GM19043 (cell line): ENCODE results near the gene SLFNL1.

ENCODE experiments used
- ATAC-seq: cut with Tn5 transposase; IDR thresholded peaks from one replicate; pipeline ENCODE4 v1.9.1; 2021; ENCODE audit warnings: low read depth; ENCODE audit not compliant: unreplicated experiment

SLFNL1 gene

DNA sequence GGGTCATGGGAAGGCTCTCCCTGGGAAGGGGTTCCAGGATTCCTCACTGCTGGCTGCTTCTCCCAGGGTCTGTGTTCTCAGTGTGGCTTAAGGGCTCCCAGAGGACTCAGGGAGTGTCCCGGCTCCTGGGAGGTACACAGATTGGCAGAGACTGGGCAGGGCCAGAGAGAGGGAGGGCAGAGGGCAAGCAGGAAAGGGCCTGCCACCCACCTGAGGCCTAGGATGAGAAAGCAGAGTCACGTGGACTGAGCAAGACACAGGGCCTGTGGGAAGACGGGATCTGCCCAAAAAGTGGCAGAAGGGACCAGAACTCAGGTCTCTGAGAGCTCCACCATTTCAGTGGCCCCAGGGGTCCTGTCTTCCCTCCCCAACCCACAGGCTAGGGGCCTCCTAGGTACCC, 871 bp downstream of the SLFNL1 start:
- no peak for ATAC-seq

DNA sequence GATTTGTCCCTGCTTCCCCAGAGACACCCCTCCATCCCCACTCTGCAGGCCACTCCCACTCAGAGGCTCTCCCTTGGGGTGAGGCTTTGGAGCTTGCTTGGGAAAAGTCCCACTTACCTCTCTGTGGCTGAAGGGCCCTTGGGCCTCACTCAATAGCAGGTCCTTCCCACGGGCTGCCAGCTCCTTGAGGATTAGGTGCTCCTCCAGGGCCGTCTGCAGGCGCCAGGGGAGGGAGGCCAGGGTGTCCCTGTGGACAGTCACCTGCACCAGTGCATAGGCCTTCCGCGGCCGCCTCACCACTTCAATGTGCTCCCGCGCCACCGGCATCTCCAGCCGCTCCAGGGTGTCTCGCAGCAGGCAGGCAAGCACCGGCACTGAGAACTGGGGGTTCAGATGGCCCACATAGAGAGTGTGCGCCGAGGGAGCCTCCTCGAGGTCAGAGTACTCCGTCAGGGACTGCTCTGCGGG, 1.4 kb downstream of the SLFNL1 start:
- ATAC-seq: no peak

DNA sequence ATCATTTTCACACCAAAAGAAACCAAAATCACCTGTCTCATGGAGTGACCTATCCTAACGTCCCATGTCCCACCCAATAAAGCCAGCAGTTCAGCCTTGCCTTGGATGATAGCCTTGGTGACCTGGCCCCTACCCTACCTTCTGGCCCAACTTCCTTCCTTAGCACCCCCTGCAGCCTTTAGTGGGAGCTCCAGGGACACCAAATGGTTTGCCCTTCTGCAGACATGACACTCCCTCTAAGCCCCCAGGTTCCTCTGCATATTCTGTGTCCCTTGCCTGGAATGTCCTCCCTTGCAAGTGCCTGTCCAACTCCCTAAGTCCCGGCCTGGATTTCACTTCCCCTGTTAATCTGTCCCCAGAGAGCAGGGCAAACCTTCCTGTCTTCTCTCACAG, 2.2 kb downstream of the SLFNL1 start:
- no peak for ATAC-seq

DNA sequence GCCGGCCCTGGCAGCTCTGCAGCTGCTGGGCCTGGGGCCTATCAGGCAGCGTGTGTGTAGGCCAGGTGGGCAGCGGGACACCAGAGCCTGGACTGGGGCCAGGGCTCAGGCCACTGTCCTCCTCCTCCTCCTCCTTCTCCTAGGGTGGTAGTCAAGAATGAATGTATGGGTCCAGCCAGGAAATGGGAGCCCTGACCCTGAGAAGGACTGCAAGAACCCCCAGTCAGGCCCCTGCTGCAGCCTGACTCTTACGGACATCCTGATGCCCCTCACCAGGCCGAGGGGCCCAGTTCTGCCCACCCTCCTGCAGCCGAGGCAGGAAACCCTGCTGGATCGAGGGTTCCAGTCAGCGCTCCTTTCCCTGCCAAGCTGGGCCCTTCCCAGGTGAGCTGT, 3.5 kb downstream of the SLFNL1 start:
- ATAC-seq: no peak

DNA sequence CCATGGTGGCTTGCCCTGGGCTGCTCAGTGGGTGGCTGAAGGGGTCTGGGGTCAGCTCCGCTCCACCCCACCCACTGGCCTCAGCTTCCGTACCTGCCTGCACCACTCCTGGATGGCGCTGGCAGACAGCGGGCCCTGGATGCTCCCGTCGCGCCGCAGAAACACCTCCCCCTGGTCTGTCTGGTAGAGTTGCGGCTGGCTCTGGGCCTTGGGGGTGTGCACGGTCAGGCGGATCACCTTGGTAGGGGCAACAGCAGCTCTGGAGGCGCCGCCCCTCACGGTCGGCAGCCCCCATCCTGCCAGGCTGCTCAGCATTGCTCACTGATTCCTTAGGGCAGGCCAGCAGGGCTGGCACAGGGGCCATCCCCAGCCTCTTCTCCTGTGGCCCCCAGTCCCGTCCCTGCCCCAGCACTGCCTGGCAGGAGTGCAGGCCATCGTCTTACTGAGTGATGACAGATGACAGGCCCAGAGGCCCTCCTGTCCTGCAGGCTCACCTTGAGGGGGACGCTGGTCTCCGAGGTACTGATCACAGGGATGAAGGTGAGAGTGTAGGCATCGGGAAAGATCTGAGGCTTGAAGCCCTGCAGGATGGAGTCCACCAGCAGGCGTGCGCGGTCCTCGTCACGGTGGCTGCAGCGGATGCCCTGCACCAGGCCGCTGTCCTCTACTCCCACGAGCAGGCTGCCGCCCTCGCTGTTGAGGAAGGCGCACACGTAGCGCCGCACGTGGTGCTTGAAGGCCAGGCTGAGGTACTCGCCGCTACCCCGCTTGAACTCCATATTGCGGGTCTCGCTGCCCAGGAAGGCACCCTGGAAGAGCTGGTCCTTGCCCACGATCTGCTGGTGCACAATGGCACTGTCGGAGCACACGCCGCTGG, 4.1 kb downstream of the SLFNL1 start:
- ATAC-seq: no peak

DNA sequence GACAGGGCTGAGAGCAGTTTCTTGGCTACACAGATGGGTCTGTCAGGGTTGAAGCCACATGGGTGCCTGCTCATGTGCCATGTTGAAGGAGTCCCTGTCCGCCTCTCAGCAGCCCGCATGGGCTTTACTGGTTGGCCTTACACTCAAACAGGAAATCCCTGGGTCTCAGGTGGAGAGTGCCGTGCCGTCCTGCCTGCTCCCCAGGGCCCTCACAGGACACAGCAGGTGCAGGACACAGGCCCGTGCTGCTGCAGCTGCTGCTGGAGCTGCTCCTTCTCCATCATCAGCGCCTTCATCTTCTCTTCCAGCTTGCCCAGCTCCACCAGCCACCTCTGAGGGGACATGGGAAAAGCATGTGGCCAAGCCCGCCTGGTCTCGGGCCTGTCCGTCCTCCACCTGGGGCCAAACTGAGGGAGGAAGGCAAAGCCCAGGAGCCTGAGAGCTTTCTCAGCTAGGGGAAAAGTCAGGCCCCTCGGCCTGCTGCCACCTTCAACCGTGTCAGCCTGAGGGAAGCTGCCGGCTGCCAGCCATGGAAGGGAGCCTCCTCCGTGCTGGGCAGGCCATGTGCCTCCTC, 5.5 kb downstream of the SLFNL1 start:
- ATAC-seq: no peak

DNA sequence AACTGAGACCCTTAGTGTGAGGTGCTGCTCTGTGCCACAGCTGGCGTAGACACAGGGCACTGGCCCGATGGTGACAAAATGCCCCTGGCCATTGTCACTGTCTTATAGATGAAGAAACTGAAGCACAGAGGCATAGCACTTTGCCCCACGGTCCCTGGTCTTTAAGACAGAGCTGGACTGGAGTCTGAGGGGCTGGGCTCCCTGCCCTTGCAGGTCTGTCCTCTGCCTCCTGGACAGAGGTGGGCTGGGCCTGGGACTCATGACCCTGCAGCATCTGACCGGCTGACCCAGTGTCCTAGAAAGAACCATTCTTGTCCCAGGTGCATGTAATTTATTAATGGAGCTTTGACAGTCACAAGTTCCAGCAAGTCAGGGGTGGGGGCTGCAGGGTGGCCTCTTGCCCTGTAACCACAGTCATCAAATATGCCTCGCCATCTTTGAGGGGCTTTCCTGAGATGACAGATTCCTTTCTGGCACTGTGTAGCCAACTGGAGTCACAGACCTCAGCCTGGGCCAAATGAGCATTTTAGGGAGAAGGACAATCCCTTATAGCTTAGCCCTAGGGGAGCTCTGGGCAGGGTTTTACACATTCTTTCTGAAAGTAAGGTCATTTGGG, 6.1 kb downstream of the SLFNL1 start:
- no peak for ATAC-seq

DNA sequence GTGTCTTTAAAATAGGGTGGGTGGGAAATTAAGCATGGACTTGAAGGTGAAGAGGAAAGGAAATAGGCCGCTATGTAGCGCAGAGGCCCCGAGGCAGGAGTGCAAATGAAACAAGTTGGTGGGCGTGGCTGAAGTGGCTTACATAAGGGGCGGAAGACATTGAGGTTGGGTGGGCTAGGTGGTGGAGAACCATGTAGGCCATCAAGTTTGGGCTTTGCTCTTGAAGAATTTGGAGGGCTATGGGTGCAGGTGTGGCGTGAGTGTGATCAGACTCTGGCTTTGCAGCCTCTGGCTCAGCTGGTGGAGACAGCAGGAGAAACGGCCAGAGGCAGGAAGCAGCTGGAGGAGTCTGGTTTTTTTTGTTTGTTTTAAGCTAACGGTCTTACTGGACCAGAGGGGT, 6.7 kb downstream of the SLFNL1 start:
- no peak for ATAC-seq

DNA sequence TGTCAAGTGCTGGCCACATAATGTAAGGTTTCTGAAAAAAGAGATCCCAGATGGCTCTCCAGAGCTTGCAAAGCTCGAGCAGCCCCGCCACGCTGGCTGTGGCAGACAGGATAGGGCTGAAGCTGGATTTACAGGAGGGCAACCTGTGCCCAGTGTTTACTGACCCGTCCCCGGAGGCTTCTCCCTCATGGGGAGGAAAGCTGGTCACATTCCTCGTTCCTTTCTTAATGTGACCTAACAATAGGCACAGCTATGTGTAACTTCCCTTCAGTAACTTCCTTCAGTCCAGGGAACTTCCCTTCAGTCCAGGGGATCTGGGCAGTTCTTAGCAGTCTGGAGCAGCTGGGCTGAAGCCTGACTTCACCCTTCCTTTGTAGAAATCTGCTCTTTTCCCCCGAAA, 7.7 kb downstream of the SLFNL1 start:
- no peak for ATAC-seq

DNA sequence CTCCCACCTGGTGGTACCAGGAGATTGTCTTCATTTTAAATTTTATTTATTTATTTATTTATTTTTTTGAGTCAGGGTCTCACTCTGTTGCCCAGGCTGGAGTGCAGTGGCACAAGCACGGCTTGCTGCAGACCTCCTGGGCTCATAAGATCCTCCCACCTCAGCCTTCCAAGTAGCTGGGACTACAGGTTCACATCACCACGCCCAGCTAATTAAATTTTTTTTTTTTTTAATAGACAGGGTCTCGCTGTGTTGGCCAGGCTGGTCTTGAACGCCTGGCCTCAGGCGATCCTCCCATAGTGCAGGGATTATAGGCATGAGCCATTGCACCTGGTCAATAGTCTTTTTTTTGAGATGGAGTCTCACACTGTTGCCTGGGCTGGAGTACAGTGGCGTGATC, 8.5 kb downstream of the SLFNL1 start:
- ATAC-seq: no peak

DNA sequence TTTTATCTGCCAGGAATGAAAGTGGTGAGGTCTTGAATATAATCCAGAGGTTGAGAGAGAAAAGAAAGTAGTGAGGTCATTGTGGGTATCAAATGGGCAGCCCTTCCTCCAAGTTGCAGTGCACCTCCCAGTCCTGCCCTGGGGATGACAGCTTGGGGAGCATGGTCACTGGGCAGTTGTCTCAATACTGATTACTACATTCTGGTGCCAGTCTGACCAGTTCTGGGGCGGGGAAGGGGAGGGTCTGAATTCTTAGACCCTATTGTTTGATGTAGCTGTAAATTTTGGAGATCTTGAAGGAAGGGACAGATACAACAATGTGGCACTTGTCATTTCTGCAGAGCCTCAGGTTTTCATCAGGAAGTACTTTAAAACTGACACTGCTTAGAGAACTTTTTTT, 11.2 kb downstream of the SLFNL1 start:
- no peak for ATAC-seq

DNA sequence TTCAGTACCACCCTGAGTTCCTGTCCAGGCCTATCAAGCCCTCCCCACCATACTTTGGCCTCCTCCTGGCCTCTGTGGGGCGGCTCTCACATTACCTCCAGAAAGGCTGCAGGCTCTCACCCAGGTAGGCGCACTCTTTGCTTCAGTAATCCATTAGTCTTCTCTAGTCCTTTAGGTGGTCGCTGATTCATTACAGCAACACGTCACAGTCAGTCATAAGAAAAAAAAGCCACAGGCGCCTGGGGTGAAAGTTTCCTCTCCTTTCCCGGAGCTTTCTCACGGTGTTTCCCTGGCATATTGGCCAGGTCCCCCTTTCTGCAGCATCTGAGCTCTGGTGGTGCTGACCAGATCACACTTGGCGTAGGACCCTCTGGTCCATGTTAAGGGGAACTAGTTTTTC, 12.1 kb downstream of the SLFNL1 start:
- ATAC-seq: no peak

DNA sequence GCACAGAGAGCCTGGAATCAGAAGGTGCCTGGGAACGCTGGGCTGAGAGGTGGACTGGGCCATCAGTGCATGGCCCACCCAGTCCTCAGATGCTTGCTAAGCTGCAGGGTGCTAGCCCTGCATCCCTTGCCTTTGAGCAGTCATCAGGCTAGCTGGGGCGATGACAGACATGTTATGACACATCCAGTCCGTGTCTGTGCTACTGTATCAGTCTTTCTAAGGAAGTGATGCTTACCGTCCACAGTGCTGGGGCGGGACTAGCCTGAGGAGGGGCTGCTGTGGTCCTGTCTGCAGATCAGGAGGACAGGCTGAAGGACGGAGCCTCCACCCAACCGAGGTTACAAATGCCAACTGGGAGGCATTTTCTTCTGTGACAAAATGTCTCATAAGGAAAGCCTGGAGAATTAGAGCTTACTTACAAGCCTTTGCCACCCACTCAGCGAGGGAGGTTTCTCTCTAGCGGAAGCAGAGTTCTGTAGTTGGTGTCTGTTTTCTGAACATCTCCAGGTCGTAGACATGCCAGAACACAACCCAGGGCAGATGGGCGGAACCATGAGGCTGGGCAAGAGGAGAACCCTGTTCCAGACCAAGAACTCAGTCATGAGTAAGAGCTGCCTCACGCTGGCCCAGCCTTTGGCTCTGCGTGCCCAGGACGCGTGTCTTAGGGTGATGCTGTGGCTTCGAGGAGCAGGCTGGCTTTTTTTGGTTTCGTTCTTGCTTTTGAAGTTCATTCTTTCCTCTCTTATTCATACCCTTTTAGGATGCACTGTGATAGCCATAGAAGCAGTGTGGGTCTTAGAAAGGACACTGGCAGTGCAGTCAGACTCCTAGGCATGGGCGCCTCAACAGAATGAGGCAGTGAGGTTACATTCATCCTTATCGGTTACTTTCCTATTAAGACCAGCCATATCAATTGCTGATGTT, 14.3 kb downstream of the SLFNL1 start:
- no peak for ATAC-seq

DNA sequence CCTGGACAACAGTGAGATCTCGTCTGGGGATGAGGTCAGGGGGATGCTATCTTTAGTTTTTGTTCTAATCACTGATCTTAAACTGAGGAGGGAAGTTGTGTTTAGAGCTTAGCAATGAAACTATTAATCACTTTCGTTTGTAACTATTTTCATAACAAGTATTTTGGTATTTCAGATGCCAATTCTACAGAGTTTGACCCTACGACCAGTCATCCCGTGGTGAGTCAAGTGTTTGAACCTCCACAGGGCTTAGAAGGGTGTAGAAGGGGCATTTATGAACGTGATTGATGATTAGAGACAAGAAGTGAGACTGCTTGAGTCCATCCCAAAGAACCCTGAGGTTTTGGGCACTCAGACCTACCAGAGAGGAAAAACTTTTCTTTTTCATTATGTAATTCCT, 15.6 kb downstream of the SLFNL1 start:
- no peak for ATAC-seq

DNA sequence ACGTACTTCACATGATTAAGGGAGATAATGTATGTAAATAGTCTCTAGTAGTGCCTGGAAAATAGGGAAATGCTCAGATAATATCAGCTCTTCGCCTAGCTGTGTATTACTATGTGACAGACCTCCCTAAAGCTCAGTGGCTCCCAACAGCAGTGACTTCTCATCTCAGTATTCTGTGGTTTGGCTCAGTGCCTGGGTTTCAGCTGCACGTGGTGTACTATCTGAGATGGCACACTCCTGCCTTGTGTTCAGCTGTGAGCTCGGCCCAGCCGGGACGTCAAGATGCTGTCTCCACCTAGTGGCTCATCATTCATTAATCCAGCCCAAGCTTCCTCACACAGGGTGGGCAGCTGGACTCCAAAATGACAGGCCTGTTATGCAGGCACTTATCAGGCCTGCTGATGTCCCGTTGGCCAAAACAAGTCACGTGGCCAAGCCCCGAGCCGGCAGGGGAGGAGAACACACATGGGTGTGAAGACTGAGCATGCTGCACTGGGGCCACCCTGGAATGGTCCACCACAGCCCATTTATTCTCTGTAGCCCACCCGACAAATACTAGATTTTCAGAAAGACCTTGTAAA, 17.8 kb downstream of the SLFNL1 start:
- ATAC-seq: peak; percentile 95

DNA sequence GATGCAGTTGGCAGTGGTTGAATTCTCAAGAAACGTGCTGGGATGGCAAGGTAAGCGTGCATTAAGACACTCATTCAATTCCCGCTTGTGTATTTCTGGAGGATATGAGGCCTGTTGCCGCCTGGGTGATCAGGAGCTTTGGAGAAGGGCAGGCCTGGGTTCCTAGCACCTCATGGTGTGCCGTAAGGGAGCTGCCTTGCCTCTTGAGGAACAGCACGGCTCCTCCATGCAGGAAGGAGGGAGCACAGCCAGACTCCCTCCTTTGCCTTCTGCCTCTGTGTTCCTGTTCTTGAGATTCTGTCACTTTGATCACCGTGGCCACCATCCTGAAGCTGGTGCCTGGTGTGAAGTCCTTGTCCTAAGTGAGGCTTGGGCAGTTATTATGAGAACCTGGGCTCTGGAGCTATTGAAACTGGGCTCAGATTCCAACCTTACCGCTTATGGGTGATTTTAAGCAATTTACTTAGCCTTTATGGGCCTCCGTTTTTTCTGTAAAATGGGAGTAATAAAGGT, 18.3 kb downstream of the SLFNL1 start:
- ATAC-seq: no peak

DNA sequence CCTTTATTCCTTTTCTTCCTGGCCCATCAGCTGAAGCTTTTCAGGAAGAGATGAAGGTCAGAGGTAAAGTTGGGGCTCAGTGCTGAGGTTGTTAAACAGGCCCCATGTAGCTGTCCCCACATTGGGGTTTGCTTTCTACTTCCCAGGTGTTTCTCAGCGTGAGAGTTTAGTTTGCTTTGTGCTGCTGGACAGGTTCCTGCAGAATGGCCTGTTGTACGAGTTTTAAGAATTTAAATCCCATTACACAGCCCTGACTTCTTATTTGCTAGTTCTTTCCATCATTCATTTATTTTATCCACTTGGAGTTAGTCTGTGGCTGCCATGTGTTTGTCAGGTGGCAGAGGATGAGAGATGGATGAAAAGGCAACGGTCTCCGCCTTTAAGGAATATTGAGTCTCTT, 22.9 kb downstream of the SLFNL1 start:
- no peak for ATAC-seq

DNA sequence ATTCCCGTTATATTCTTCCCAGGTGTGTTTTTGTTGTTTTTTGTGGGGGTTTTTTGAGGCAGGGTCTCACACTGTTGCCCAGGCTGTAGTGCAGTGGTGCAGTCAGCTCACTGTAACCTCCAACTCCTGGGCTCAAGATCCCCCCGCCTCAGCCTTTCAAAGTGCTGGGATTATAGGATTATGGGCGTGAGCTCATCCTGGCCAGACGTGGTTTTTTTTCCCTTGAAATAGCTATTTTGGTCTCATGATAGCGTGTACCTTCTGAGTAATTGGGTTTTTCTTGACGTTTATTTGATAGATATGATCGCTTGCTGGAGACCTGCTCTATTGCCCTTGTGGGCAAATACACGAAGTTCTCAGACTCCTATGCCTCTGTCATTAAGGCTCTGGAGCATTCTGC, 24.4 kb downstream of the SLFNL1 start:
- no peak for ATAC-seq

DNA sequence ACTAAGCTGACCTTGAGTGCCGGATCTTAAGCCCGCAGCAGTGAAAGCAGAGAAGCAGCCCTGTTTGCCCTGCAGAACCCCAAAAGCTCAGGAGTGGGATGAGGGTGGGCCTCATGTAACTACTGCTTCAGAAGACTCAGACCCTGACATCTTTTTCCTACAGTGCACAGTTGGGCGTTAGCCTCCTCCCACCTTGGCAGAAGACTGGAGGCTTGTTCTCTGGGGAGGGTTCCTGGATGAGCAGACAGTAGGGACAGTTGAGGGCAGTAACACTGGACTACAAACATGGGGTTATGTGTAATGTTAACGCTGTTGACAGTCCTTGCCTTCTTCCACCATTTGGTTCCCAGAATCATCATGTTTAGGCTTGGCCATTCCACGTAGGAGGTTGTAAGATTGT, 32.5 kb downstream of the SLFNL1 start:
- ATAC-seq: no peak

DNA sequence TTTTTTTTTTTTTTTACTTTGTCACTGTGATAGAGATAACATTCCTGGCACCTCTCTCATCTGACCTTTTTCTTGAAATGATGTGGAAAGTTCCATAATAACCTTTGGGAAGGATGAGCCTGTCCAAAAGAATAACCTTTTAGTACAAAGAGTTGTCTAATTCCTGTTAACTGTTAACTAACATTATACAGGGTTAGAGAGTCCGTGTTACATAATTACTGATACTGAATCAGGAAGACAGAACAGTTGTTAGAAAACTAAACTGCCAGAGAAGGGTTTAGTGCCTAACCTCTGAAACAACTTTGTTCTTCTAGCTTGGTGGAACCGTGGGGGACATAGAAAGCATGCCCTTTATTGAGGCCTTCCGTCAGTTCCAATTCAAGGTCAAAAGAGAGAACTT, 33.2 kb downstream of the SLFNL1 start:
- ATAC-seq: no peak
